ENCODE data around the gene CRLF2.

Gene CRLF2

GRCh38 chrX:1153940-1154339 is 58.5 kb downstream of the CRLF2 start:
- H3K9me3 ChIP-seq (ENCODE audit: control insufficient read depth in 1 of 2, low read length in 2 of 2) = no peaks in the 10 kb centered on the region
- H3K27ac ChIP-seq (ENCODE audit: low read depth, low read length) = no peak overlapping the region
- H3K9ac ChIP-seq (ENCODE audit: low read depth in 1 of 2, low read length in 2 of 2) = no peak overlapping the region
- no peaks in the 10 kb centered on the region for H3K4me1 ChIP-seq (ENCODE audit: control insufficient read depth in 1 of 2, insufficient read depth in 2 of 2, low read length in 2 of 2)
- no peaks in the 10 kb centered on the region for H3K27me3 ChIP-seq (ENCODE audit: control insufficient read depth in 1 of 2, insufficient read depth in 2 of 2, low read length in 2 of 2)
- no peaks in the 10 kb centered on the region for H3K36me3 ChIP-seq (ENCODE audit: control insufficient read depth in 1 of 2, insufficient read depth in 2 of 2, low read length in 2 of 2)
- H3K4me3 ChIP-seq (ENCODE audit: low read depth in 1 of 2, low read length in 2 of 2) = no peak overlapping the region

- no peak overlapping the region for H3K4me3 ChIP-seq (ENCODE audit: low read depth in 1 of 2, low read length in 2 of 2)
- no peaks in the 10 kb centered on the region for H3K4me1 ChIP-seq (ENCODE audit: control insufficient read depth in 1 of 2, insufficient read depth in 2 of 2, low read length in 2 of 2)
- H3K27me3 ChIP-seq (ENCODE audit: control insufficient read depth in 1 of 2, insufficient read depth in 2 of 2, low read length in 2 of 2) = no peaks in the 10 kb centered on the region
- no peaks in the 10 kb centered on the region for H3K36me3 ChIP-seq (ENCODE audit: control insufficient read depth in 1 of 2, insufficient read depth in 2 of 2, low read length in 2 of 2)
- no peak overlapping the region for H3K9ac ChIP-seq (ENCODE audit: low read depth in 1 of 2, low read length in 2 of 2)
- H3K27ac ChIP-seq (ENCODE audit: low read depth, low read length) = no peak overlapping the region
- no peaks in the 10 kb centered on the region for H3K9me3 ChIP-seq (ENCODE audit: control insufficient read depth in 1 of 2, low read length in 2 of 2)
Measured at GRCh38 chrX:1152090-1152489, 60.4 kb downstream of the CRLF2 start.

GRCh38 chrX:1151378-1152077 is 60.9 kb downstream of the CRLF2 start:
- no peak overlapping the region for H3K27ac ChIP-seq (ENCODE audit: low read depth, low read length)
- no peaks in the 10 kb centered on the region for H3K27me3 ChIP-seq (ENCODE audit: control insufficient read depth in 1 of 2, insufficient read depth in 2 of 2, low read length in 2 of 2)
- no peak overlapping the region for H3K9ac ChIP-seq (ENCODE audit: low read depth in 1 of 2, low read length in 2 of 2)
- H3K4me1 ChIP-seq (ENCODE audit: control insufficient read depth in 1 of 2, insufficient read depth in 2 of 2, low read length in 2 of 2) = no peaks in the 10 kb centered on the region
- no peaks in the 10 kb centered on the region for H3K36me3 ChIP-seq (ENCODE audit: control insufficient read depth in 1 of 2, insufficient read depth in 2 of 2, low read length in 2 of 2)
- H3K4me3 ChIP-seq (ENCODE audit: low read depth in 1 of 2, low read length in 2 of 2) = no peak overlapping the region
- H3K9me3 ChIP-seq (ENCODE audit: control insufficient read depth in 1 of 2, low read length in 2 of 2) = no peaks in the 10 kb centered on the region

- no peaks in the 10 kb centered on the region for H3K36me3 ChIP-seq (ENCODE audit: control insufficient read depth in 1 of 2, insufficient read depth in 2 of 2, low read length in 2 of 2)
- no peak overlapping the region for H3K9ac ChIP-seq (ENCODE audit: low read depth in 1 of 2, low read length in 2 of 2)
- H3K27ac ChIP-seq (ENCODE audit: low read depth, low read length) = no peak overlapping the region
- no peak overlapping the region for H3K4me3 ChIP-seq (ENCODE audit: low read depth in 1 of 2, low read length in 2 of 2)
- H3K27me3 ChIP-seq (ENCODE audit: control insufficient read depth in 1 of 2, insufficient read depth in 2 of 2, low read length in 2 of 2) = no peaks in the 10 kb centered on the region
- no peaks in the 10 kb centered on the region for H3K4me1 ChIP-seq (ENCODE audit: control insufficient read depth in 1 of 2, insufficient read depth in 2 of 2, low read length in 2 of 2)
- no peaks in the 10 kb centered on the region for H3K9me3 ChIP-seq (ENCODE audit: control insufficient read depth in 1 of 2, low read length in 2 of 2)
Measured at GRCh38 chrX:1150569-1151347, 61.7 kb downstream of the CRLF2 start.

GRCh38 chrX:1147611-1148515 is 64.6 kb downstream of the CRLF2 start:
- Histone ChIP-seq H3K9ac (ENCODE audit: low read depth in 1 of 2, low read length in 2 of 2) (no peak overlapping the region), H3K27me3 (ENCODE audit: control insufficient read depth in 1 of 2, insufficient read depth in 2 of 2, low read length in 2 of 2) (no peaks in the 10 kb centered on the region), H3K27ac (ENCODE audit: low read depth, low read length) (no peak overlapping the region), H3K4me3 (ENCODE audit: low read depth in 1 of 2, low read length in 2 of 2) (no peak overlapping the region), H3K4me1 (ENCODE audit: control insufficient read depth in 1 of 2, insufficient read depth in 2 of 2, low read length in 2 of 2) (no peaks in the 10 kb centered on the region), H3K9me3 (ENCODE audit: control insufficient read depth in 1 of 2, low read length in 2 of 2) (no peaks in the 10 kb centered on the region), H3K36me3 (ENCODE audit: control insufficient read depth in 1 of 2, insufficient read depth in 2 of 2, low read length in 2 of 2) (no peaks in the 10 kb centered on the region)

- Histone ChIP-seq H3K36me3 (ENCODE audit: control insufficient read depth in 1 of 2, insufficient read depth in 2 of 2, low read length in 2 of 2) (no peaks in the 10 kb centered on the region), H3K9ac (ENCODE audit: low read depth in 1 of 2, low read length in 2 of 2) (no peak overlapping the region), H3K27ac (ENCODE audit: low read depth, low read length) (no peak overlapping the region), H3K4me3 (ENCODE audit: low read depth in 1 of 2, low read length in 2 of 2) (no peak overlapping the region), H3K9me3 (ENCODE audit: control insufficient read depth in 1 of 2, low read length in 2 of 2) (peaks cover 0 to 3% of the 10 kb centered on the region in 2 donors), H3K4me1 (ENCODE audit: control insufficient read depth in 1 of 2, insufficient read depth in 2 of 2, low read length in 2 of 2) (no peaks in the 10 kb centered on the region), H3K27me3 (ENCODE audit: control insufficient read depth in 1 of 2, insufficient read depth in 2 of 2, low read length in 2 of 2) (no peaks in the 10 kb centered on the region)
Measured at GRCh38 chrX:1144293-1144692, 68.2 kb downstream of the CRLF2 start.

Measured in duodenal mucosa (tissue), 2 donors.